HEK293 (cell line): ENCODE data around the gene TM9SF1.

ENCODE experiments used
- CTCF ChIP-seq: fragments of 450-650 bp; formaldehyde crosslinking; IDR thresholded peaks from 2 replicates; pipeline ENCODE4 v1.5.1; 2016; ENCODE audit warnings: missing biosample characterization, missing genetic modification characterization
- PRDM2 ChIP-seq: fragments of 450-650 bp; formaldehyde crosslinking; IDR thresholded peaks from 2 replicates; pipeline ENCODE4 v1.5.1; 2016; ENCODE audit warnings: missing biosample characterization, missing genetic modification characterization, borderline replicate concordance
- ZFP37 ChIP-seq: fragments of 450-650 bp; formaldehyde crosslinking; IDR thresholded peaks from 2 replicates; pipeline ENCODE4 v1.5.1; 2016; ENCODE audit warnings: missing biosample characterization, missing genetic modification characterization
- ZFP41 ChIP-seq: fragments of 450-650 bp; formaldehyde crosslinking; IDR thresholded peaks from 2 replicates; pipeline ENCODE4 v1.5.1; 2016; ENCODE audit warnings: missing biosample characterization, missing genetic modification characterization, borderline replicate concordance
- ZNF140 ChIP-seq: fragments of 450-650 bp; formaldehyde crosslinking; IDR thresholded peaks from 2 replicates; pipeline ENCODE4 v1.5.1; 2016; ENCODE audit warnings: missing biosample characterization, missing genetic modification characterization
- ZNF18 ChIP-seq: fragments of 450-650 bp; formaldehyde crosslinking; IDR thresholded peaks from 2 replicates; pipeline ENCODE4 v1.5.1; 2016; ENCODE audit warnings: missing biosample characterization, missing genetic modification characterization
- ZNF223 ChIP-seq: fragments of 450-650 bp; formaldehyde crosslinking; IDR thresholded peaks from 2 replicates; pipeline ENCODE4 v1.5.1; 2016; ENCODE audit warnings: missing biosample characterization, missing genetic modification characterization
- ZNF248 ChIP-seq: fragments of 450-650 bp; formaldehyde crosslinking; IDR thresholded peaks from 2 replicates; pipeline ENCODE4 v1.5.1; 2017; ENCODE audit warnings: missing biosample characterization, missing genetic modification characterization
- ZNF274 ChIP-seq, 2 experiments: fragments of 200-500 bp in 1 of 2; fragments of 450-650 bp in 1 of 2; sonication (Bioruptor generic) in 1 of 2; formaldehyde crosslinking in 1 of 2; IDR thresholded peaks; 2 replicates each; pipeline versions ENCODE4 v1.5.1 to v1.6.1; 2014 to 2016; ENCODE audit warnings: borderline replicate concordance in 1 of 2, inconsistent platforms in 1 of 2, low read length in 1 of 2, missing biosample characterization in 1 of 2, missing genetic modification characterization in 1 of 2
- ZNF280C ChIP-seq: fragments of 450-650 bp; formaldehyde crosslinking; IDR thresholded peaks from 2 replicates; pipeline ENCODE4 v1.5.1; 2016; ENCODE audit warnings: missing biosample characterization, missing genetic modification characterization
- ZNF501 ChIP-seq: fragments of 450-650 bp; formaldehyde crosslinking; IDR thresholded peaks from 2 replicates; pipeline ENCODE4 v1.5.1; 2016; ENCODE audit warnings: missing biosample characterization, missing genetic modification characterization
- ZNF660 ChIP-seq: fragments of 450-650 bp; IDR thresholded peaks from 2 replicates; pipeline ENCODE4 v1.5.1; 2018; ENCODE audit warnings: missing biosample characterization, mild to moderate bottlenecking, missing genetic modification characterization

GRCh38 chr14:24216345-24216699 lies 21.1 kb upstream of the TM9SF1 start:
- TF ChIP-seq CTCF = no peak
- no peak for TF ChIP-seq ZFP37 (tag by site-specific recombination)
- TF ChIP-seq ZFP41 (tag by site-specific recombination) = no peak
- no peak for TF ChIP-seq ZNF140 (tag by site-specific recombination)
- no peak for TF ChIP-seq ZNF660
- TF ChIP-seq ZNF501 (tag by site-specific recombination) = no peak
- TF ChIP-seq ZNF274 (IDR thresholded peaks at IDR 0.05; ENCODE audit: low read length) = no peak
- TF ChIP-seq ZNF274 (tag by site-specific recombination; IDR thresholded peaks at IDR 0.05; ENCODE audit: borderline replicate concordance) = no peak
- TF ChIP-seq ZNF248 = no peak
- TF ChIP-seq ZNF18 (tag by site-specific recombination) = no peak
- no peak for TF ChIP-seq PRDM2 (tag by site-specific recombination)
- no peak for TF ChIP-seq ZNF280C (tag by site-specific recombination)
- TF ChIP-seq ZNF223 (tag by site-specific recombination) = no peak
